Muscle of back (tissue), 13 donors: ENCODE measurements around the gene SLC17A1. TPM values are rescaled to one million over a fixed set of nuclear protein-coding genes. Genes with fewer than 3 reads are reported as not detected.
A peak's percentile ranks its signal among the peaks of the same experiment; 100 is the strongest.

ENCODE experiments used
- DNase-seq, 3 donors: peaks; one replicate each; pipeline versions ENCODE4 v3.0.0 to v3.0.0-alpha.2; 2013
- long read RNA-seq, 9 donors: transcript quantifications; one replicate each; lab custom pipeline, GENCODE V29; 2026
- polyA plus RNA-seq, 10 donors: library from polyadenylated mRNA; unstranded; fragments of 120-200 nt; gene quantifications; one replicate each; pipeline ENCODE4 v1.2.1, GENCODE V29; 2013; ENCODE audit not compliant: insufficient read length in 10 of 10

Gene SLC17A1
- polyA plus RNA-seq, result not detected
- long read RNA-seq, donor 1, result 0 reads
- long read RNA-seq, donor 2, result 0 reads
- long read RNA-seq, donor 3, result 0 reads
- long read RNA-seq, donor 4, result 0 reads
- long read RNA-seq, donor 5, result 0 reads
- long read RNA-seq, donor 6, result 0 reads
- long read RNA-seq, donor 7, result 0 reads
- long read RNA-seq, donor 8, result 0 reads
- long read RNA-seq, donor 9, result 0 reads

- no peak for DNase-seq
Observed at GRCh38 chr6:25831532-25832306, at the start of gene SLC17A1. Gene SLC17A1, minus strand, starts transcription at chr6:25832052. Its CDS starts 1,495 bp downstream, at chr6:25830557.

DNA sequence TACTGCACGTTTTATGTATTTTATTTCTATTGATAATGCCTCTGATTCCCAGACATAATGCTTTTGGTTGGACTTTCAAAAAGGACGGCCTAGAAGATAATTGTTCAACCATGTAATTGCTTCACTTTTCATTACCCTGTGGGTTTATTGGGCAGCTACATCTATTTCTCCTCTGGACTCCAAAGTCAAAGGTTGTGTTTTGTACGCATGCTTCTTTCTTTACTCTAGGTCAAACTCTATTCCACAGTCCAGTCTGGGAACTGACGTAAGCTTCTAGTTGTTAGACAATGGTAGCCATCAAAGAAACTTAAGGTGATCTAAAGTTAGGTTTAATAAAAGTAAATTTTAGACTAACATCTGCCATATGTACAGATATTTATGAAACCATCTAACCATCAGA, 48.7 kb upstream of the SLC17A1 start:
- no peak for DNase-seq

GRCh38 chr6:25878721-25879322, 47.0 kb upstream of the SLC17A1 start:
- no peak for DNase-seq

- DNase-seq, result no peak
Observed at GRCh38 chr6:25875926-25876602, 44.2 kb upstream of the SLC17A1 start.

- DNase-seq, result no peak
Observed at GRCh38 chr6:25875563-25875905, 43.7 kb upstream of the SLC17A1 start.

DNA sequence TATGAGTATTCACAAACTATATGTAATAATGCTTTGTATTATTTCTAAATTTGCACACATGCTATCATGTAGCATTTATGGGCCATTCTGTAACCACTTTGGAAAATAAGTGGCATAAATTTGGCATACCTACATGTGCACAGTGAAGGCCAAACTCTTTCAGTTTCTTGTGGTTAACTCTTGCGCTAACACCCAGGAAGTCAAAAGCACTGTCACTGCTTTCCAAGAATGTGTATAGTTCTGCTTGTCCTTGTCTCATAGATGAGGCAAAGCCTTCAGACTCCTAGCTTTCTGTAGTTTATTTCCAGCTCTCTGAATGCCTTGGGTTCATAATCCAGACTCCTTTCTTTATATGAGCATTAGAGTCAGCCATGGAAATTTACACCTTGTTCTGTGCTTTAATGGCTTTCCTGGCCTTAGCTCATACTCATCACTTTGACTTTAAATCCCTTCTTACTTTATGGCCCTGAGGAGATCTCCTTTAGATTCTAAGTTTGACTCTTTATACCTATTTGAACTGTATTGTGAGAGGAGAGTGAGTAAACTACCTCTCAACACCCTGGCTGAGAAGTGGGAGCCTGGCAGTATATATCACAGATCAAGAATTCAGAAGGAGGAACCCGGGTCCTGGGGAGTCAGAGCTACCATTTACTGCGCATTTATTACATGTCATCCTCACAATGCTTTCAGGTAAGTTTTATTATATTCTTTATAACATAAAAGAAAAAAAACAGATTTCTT, 43.1 kb upstream of the SLC17A1 start:
- no peak for DNase-seq

- no peak for DNase-seq
Observed at GRCh38 chr6:25874118-25874517, 42.3 kb upstream of the SLC17A1 start, which contains the start of gene SLC17A3. Gene SLC17A3, minus strand, starts transcription at chr6:25874243. Its CDS starts 5,856 bp downstream, at chr6:25868387.

DNA sequence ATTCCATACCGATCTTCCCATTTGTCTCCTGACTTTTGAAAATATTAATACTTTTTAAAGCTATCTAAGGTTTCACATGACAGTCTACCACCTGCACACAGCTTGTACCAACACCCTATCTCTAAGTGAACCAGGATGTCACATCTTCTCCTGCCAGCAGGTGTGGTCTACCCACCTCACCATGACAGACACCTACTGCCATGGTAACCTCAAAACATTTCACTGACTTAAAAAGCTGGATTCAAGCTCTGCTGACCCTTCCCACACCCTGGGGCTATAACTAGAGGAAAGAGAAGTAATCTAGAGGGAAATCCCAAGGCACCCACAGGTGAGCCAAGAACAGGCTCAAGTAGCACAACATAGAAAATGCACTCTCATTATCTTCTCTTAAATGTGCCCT, 41.0 kb upstream of the SLC17A1 start:
- DNase-seq, result no peak

DNA sequence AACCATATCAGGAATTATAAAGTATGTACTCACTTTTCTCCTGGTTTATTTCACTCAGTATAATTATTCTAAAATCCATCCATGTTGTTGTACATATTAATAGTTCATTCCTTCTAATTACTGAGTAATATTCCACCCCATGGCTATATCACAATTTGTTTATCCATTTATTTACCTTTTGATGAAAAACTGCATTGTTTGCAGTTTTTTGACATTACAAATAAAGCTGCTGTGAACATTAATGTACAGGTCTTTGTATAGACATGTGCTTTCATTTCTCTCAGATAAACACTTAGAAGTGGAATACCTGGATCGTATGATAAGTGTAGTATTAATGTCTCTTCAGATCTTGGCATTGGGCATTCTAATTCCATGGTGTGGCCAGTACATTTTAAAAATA, 38.0 kb upstream of the SLC17A1 start:
- DNase-seq, result no peak

DNA sequence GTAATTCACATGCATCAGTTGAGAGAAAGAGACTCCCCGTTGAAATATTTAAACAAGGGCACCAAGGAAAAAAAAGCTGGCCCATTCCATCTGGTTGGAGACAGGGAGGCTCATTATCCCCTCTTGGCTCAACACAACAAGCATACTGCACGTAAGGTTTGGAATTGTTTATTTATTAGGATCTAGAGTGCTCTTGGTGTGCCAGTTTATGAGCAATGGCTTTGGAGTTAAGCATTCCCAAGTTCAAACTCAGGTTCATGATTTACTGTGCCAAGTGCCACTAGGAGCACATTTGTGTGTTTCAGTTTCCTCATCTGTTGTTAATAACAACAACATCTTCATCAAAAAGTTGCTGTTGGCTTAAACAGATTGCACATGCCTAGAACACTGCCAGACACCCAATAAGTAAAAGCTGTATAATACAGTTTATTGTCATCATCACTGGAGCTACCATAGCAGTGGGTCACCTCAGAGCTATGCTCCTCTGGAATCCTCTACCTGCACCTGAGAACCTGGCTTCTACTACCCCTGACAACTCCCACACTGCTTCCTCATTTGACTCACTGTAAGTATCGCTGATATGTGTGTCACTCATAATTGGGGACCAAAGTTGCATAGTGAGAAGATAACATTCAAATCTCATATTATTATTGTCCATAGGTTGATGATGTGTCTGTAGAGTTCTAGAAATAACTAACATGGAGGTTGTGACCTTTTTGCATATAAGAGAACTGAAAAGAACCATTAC, 36.8 kb upstream of the SLC17A1 start:
- no peak for DNase-seq

GRCh38 chr6:25866011-25866410, 34.2 kb upstream of the SLC17A1 start:
- no peak for DNase-seq

GRCh38 chr6:25863360-25863759, 31.5 kb upstream of the SLC17A1 start:
- DNase-seq, result no peak

DNA sequence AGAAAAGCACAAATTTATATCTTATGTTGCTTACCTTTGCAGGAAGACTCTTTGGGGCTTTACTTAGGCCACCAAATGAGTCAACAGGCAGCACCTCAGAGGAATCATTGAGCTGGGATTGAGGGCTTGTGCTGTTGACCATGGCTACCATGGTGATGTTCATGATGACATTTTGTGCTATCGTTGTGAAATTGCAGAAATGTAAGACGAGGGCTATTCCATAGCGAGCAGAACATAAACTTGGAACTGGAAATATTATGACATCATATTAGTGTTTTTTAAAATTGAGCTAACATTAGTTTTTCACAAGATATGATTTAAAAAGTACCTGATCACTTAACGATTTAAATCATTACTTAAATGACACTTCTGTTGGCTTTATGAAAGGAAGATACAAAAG, 30.3 kb upstream of the SLC17A1 start:
- no peak for DNase-seq

DNA sequence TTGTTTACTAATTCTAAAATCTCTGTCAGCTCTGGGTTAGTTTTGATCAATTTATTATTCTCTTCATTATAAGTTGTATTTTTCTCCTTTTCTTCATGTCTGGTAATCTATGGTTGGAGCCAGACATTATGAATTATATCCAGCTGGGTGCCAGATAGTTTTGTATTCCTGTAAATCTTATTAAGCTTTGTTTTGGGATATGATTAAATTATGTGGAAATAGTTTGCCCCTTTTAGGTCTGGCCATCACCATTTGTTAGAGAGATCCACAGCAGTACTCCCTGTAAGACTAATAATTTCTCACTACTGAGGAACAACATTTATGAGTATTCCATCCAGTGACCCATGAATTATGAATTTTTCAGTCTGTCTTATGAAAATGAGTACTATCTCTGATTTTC, 20.9 kb upstream of the SLC17A1 start:
- no peak for DNase-seq

DNA sequence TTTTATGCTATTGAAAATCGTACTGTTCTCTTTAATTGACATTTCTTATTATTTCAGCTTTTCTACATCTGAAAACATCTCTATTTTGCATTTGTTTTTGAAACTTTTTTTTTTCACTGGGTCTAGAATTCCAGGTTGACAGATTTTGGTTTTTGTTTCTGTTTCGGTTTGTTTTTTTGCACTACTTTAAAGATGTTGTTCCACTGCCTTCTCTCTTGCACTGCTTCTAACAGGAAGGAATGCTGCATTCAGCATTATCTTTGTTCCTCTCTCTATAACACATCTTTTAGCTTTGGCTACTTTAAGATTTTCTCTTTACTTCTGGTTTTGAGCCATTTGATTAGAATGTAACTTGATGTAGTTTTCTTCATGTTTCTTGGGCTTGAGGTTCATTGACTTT, 20.1 kb upstream of the SLC17A1 start:
- no peak for DNase-seq

DNA sequence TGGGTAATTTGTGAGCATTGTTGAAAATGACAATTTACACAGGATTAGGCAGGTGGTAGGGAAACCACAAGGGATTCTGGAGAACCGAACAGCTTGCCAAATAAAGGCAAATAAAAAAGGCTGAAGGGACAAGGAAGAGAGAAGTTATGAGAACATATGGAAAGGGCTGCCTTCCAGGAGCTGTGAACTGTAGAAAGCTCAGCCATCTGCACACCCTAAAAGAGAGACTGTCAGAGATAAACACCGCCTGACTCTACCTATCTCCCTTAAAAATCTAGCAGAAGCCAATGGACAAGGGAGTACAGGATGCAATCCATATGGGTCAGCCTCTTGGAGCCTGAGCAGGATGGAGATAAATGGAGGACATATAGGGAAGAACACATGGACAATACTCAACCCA, 12.7 kb upstream of the SLC17A1 start:
- DNase-seq, result no peak

- no peak for DNase-seq
Observed at GRCh38 chr6:25842526-25842925, 10.7 kb upstream of the SLC17A1 start.

DNA sequence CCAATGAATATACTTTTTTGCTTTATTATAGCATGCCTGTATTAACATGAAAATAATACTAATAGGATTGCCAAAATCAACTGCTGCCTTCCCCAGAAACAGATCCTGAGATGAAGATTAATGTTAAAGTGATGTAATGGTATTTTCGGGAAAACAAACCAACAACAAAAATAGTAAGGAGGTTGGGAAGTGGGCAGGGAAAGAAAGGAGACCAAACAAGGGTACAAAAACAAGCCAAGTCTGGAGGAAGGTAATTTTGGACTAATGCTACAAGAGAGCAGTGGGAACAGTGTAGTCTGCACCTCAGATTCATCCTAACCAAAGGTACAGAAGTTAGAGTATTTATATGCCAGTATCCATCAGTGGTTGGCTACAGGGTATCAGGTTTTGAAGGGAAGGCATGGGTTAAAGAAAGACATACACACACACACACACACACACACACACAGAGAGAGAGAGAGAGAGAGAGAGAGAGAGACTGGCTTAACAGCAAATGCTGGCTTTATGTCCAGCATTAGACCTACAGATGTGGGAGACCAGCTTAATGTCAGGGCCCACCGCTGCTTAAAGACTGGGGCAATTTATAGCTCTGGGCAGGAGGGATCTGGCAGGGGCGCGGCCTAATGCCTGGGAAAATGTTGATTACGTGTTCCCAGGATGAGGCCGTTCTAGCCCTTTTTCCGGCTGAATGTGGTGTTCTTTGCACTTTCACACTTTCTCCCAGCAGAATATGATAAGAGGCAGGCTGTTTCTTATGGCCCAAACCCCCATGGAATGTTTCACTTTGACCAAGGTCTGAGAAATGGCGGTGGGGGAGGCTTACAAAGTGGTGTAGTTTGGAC, 3.8 kb upstream of the SLC17A1 start:
- DNase-seq, result peak in 1 of 3 donors; percentile 2

DNA sequence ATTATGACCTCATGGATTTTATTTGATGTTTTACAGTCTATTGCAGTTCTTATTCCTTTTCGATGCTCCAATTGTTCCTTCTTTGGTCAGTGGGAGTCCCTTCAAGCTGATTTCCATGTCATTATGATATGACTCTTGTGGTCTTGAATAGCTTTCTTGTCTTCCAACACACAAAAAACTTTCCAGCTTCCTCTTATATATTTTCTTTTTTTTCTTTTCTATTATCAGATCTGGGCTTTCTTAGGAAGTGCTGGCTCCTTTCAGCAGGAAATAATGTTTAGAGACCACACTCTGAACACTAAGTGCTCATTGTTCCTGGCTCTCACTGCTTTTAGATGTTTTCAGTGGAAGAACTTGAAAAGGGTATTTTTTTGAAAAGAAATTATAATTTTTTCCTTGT, 3.1 kb upstream of the SLC17A1 start:
- no peak for DNase-seq

DNA sequence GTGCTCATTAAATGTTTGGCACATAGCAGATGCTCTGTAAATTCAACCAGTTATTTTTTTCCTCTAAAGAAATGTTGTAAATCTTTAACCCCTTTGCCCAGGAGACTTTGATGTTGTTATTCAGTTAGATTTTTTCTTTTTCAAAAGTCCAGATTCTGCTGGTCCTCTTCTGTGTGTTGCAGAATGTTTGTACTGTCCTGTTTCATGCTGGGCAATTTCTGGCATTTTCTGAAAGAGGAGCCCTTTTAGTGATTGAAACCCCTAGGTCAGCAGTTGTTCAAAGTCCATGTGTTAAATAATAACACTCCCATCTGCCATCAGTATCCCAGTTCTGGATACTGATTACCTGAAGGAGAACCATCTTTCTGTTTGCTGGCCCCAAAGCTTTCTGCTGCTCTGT, 1.3 kb upstream of the SLC17A1 start:
- no peak for DNase-seq
